ENCODE data around the gene RAPGEF4. TPM values are rescaled to one million over a fixed set of nuclear protein-coding genes. Genes with fewer than 3 reads are reported as not detected.

Gene RAPGEF4
- total RNA-seq, 1 experiment from 2014 or later, result 0.59 TPM

DNA sequence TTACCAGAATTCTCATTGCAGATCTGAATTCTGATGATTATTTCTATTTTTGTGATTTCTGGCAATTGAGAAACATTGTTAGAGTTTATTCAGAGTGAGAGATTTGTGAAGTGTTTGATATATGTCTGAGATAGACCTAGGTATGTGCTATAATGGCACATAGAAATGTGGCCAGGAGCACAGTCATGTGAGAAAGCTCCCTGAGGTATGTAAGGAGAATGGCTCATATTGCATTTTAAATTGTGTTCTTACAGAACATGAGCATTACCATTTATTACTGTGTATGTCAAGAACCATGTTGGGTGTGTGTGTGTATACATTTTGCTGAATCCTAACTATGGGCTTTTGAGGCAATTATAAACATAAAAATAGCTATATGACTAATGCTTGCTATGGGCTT, 101.2 kb downstream of the RAPGEF4 start:
- Histone ChIP-seq H3K9me2 (ENCODE audit: insufficient read depth) (no peaks in the 10 kb centered on the region), H2AFZ (ENCODE audit: low read depth, low read length, poor library complexity, severe bottlenecking) (peak overlapping the region; percentile 55), H3K27ac (ENCODE audit: low read depth, low read length) (no peak overlapping the region), H3K27me3 (ENCODE audit: insufficient read depth, low read length) (no peaks in the 10 kb centered on the region), H3K4me1 (ENCODE audit: control insufficient read depth in 1 of 2, insufficient read depth in 2 of 2, low read length in 2 of 2) (peaks cover 0 to 14% of the 10 kb centered on the region in 2 experiments; a peak in 2 of 4 replicates), H3K36me3 (ENCODE audit: control insufficient read depth in 1 of 2, insufficient read depth in 2 of 2, low read length in 2 of 2) (no peaks in the 10 kb centered on the region), H3K4me2 (ENCODE audit: low read length) (peak overlapping the region; percentile 33), H3K9ac (ENCODE audit: low read length) (no peak overlapping the region), H3K9me3 (ENCODE audit: control insufficient read depth in 1 of 2, insufficient read depth in 1 of 2, low read depth in 1 of 2, low read length in 2 of 2) (no peaks in the 10 kb centered on the region), H3K4me3 (replicated peaks in 1 of 2; ENCODE audit: low read depth in 1 of 2, low read length in 2 of 2) (no peak overlapping the region), H4K20me1 (ENCODE audit: insufficient read depth) (no peaks in the 10 kb centered on the region), H3K79me2 (ENCODE audit: insufficient read depth, low read length) (no peaks in the 10 kb centered on the region)
- ChIA-PET RAD21 (ENCODE audit: low non-redundant PET in 1 of 2, low total read pairs in 2 of 2, uncharacterized antibody in 2 of 2, unreplicated experiment in 2 of 2) (no interaction called here), CTCF (interaction anchor here (0.6 to 1.3 kb wide), 2 partner anchors 162 to 191 kb away, joined by 3 read pairs; no protein-coding TSS in a partner anchor), POLR2A (no interaction called here)
- no peak for ATAC-seq
- no peak for DNase-seq (ENCODE audit: low read depth, low spot score)
- TF ChIP-seq ELF1 (IDR thresholded peaks at IDR 0.05; ENCODE audit: borderline replicate concordance, low read depth) (peak; percentile 21), MAX (IDR thresholded peaks at IDR 0.05) (peak; percentile 2; the same call in 1 of the 2 replicates), ZNF274 (IDR thresholded peaks at IDR 0.05; ENCODE audit: low read depth, low read length) (no peak), EGR1 (IDR thresholded peaks at IDR 0.05; ENCODE audit: low read depth) (no peak), FOSL1 (IDR thresholded peaks at IDR 0.05; ENCODE audit: low read depth) (no peak)
- intact Hi-C loops (cut with micrococcal nuclease), result no loop called here
- no TSS peak for BruUV-seq (replicated peaks)

GRCh38 chr2:172839446-172839845, 103.8 kb downstream of the RAPGEF4 start:
- H3K79me2 ChIP-seq (ENCODE audit: insufficient read depth, low read length), result no peaks in the 10 kb centered on the region
- BruUV-seq (replicated peaks), result no TSS peak
- peaks cover 0 to 14% of the 10 kb centered on the region in 2 experiments; a peak in 2 of 4 replicates for H3K4me1 ChIP-seq (ENCODE audit: control insufficient read depth in 1 of 2, insufficient read depth in 2 of 2, low read length in 2 of 2)
- no peaks in the 10 kb centered on the region for H3K9me2 ChIP-seq (ENCODE audit: insufficient read depth)
- ATAC-seq, result no peak
- H2AFZ ChIP-seq (ENCODE audit: low read depth, low read length, poor library complexity, severe bottlenecking), result no peak overlapping the region
- no peak overlapping the region for H3K9ac ChIP-seq (ENCODE audit: low read length)
- H3K4me2 ChIP-seq (ENCODE audit: low read length), result no peak overlapping the region
- H3K4me3 ChIP-seq (replicated peaks in 1 of 2; ENCODE audit: low read depth in 1 of 2, low read length in 2 of 2), result no peak overlapping the region
- H3K9me3 ChIP-seq (ENCODE audit: control insufficient read depth in 1 of 2, insufficient read depth in 1 of 2, low read depth in 1 of 2, low read length in 2 of 2), result no peaks in the 10 kb centered on the region
- intact Hi-C loops (cut with micrococcal nuclease), result no loop called here
- H4K20me1 ChIP-seq (ENCODE audit: insufficient read depth), result no peaks in the 10 kb centered on the region
- ChIA-PET POLR2A (no interaction called here), RAD21 (ENCODE audit: low non-redundant PET in 1 of 2, low total read pairs in 2 of 2, uncharacterized antibody in 2 of 2, unreplicated experiment in 2 of 2) (no interaction called here), CTCF (no interaction called here)
- no peak overlapping the region for H3K27ac ChIP-seq (ENCODE audit: low read depth, low read length)
- no peaks in the 10 kb centered on the region for H3K27me3 ChIP-seq (ENCODE audit: insufficient read depth, low read length)
- no peaks in the 10 kb centered on the region for H3K36me3 ChIP-seq (ENCODE audit: control insufficient read depth in 1 of 2, insufficient read depth in 2 of 2, low read length in 2 of 2)
- no peak for DNase-seq (ENCODE audit: low read depth, low spot score)
- no peak for TF ChIP-seq POLR2AphosphoS5 (IDR thresholded peaks at IDR 0.05; ENCODE audit: low read depth, low read length)
- no peak for TF ChIP-seq FOSL1 (IDR thresholded peaks at IDR 0.05; ENCODE audit: low read depth)
- TF ChIP-seq, protein P1, sequence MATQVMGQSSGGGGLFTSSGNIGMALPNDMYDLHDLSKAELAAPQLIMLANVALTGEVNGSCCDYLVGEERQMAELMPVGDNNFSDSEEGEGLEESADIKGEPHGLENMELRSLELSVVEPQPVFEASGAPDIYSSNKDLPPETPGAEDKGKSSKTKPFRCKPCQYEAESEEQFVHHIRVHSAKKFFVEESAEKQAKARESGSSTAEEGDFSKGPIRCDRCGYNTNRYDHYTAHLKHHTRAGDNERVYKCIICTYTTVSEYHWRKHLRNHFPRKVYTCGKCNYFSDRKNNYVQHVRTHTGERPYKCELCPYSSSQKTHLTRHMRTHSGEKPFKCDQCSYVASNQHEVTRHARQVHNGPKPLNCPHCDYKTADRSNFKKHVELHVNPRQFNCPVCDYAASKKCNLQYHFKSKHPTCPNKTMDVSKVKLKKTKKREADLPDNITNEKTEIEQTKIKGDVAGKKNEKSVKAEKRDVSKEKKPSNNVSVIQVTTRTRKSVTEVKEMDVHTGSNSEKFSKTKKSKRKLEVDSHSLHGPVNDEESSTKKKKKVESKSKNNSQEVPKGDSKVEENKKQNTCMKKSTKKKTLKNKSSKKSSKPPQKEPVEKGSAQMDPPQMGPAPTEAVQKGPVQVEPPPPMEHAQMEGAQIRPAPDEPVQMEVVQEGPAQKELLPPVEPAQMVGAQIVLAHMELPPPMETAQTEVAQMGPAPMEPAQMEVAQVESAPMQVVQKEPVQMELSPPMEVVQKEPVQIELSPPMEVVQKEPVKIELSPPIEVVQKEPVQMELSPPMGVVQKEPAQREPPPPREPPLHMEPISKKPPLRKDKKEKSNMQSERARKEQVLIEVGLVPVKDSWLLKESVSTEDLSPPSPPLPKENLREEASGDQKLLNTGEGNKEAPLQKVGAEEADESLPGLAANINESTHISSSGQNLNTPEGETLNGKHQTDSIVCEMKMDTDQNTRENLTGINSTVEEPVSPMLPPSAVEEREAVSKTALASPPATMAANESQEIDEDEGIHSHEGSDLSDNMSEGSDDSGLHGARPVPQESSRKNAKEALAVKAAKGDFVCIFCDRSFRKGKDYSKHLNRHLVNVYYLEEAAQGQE (IDR thresholded peaks at IDR 0.05; ENCODE audit: low read depth), result no peak
- TF ChIP-seq MAX (IDR thresholded peaks at IDR 0.05), result no peak
- no peak for TF ChIP-seq EZH2 (IDR thresholded peaks at IDR 0.05)
- TF ChIP-seq EZH2phosphoT487 (IDR thresholded peaks at IDR 0.05; ENCODE audit: borderline replicate concordance), result no peak
- no peak for TF ChIP-seq SIN3A (IDR thresholded peaks at IDR 0.05; ENCODE audit: low read depth)
- no peak for TF ChIP-seq ZBTB33 (IDR thresholded peaks at IDR 0.05; ENCODE audit: extremely low read depth, insufficient replicate concordance, low read length)
- TF ChIP-seq TCF7L2 (IDR thresholded peaks at IDR 0.05; ENCODE audit: borderline replicate concordance, extremely low read depth, insufficient read depth, insufficient read length), result no peak
- TF ChIP-seq SP1 (IDR thresholded peaks at IDR 0.05; ENCODE audit: low read depth), result no peak
- TF ChIP-seq ZNF274 (IDR thresholded peaks at IDR 0.05; ENCODE audit: low read depth, low read length), result no peak
- no peak for TF ChIP-seq ATF3 (IDR thresholded peaks at IDR 0.05)
